ENCODE data around the gene RGR. TPM values are rescaled to one million over a fixed set of nuclear protein-coding genes. Genes with fewer than 3 reads are reported as not detected.

RGR gene, protein sequence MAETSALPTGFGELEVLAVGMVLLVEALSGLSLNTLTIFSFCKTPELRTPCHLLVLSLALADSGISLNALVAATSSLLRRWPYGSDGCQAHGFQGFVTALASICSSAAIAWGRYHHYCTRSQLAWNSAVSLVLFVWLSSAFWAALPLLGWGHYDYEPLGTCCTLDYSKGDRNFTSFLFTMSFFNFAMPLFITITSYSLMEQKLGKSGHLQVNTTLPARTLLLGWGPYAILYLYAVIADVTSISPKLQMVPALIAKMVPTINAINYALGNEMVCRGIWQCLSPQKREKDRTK
- not detected for polyA plus RNA-seq (2012; ENCODE audit: insufficient read depth, insufficient read length)

GRCh38 chr10:84244651-84245270 is at the start of gene RGR:
RGR (plus strand) TSS chr10:84245053; CDS start chr10:84245091, 38 bp downstream.
- DNase-seq (ENCODE audit: low read depth, low spot score): no peak
- no peak within 1 kb of the TSS for H3K4me3 ChIP-seq (ENCODE audit: low read length)

DNA sequence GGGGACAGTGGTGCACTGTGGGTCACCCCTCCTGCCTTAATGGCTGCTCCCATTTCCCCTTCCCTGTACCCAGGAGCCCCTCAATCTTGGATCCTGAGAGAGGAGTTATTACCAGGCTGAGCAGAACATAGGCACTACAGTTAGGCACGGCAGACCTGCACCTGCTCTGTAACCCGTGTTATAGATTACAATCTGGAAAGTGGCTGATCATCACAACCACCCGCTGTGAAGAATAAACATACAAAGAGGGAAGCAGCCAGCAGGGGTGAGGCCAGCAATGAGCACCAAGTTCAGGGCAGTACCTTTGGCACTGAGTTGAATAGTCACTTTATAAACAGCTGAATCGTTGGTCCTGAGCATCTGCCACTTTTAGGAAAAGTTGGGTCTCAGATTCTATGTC is 48.8 kb upstream of the RGR start:
- peak; percentile 83 for DNase-seq (ENCODE audit: low read depth, low spot score)
- no peak overlapping the region for H3K4me3 ChIP-seq (ENCODE audit: low read length)

GRCh38 chr10:84196941-84197340 is 47.9 kb upstream of the RGR start:
- no peak overlapping the region for H3K4me3 ChIP-seq (ENCODE audit: low read length)
- no peak for DNase-seq (ENCODE audit: low read depth, low spot score)

DNA sequence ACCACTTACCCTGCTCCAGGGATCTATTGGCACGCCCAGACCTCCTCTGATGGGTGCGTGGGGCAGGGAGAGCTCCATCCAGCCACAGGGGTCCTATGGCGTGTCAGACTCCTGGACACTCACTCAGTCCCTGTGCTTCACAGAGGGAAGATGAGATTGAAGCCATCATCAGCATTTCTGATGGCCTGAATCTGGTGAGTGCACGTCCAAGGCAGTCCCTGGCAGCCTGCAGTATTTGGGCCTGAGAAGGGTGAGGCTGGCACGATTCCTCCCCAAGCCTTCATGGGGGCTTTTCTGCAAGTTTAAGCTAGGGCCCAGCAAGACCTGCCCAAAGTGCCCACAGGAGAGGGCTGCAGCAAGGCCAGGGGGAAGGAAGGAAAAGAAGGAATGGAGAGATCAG is 47.2 kb upstream of the RGR start:
- no peak overlapping the region for H3K4me3 ChIP-seq (ENCODE audit: low read length)

DNA sequence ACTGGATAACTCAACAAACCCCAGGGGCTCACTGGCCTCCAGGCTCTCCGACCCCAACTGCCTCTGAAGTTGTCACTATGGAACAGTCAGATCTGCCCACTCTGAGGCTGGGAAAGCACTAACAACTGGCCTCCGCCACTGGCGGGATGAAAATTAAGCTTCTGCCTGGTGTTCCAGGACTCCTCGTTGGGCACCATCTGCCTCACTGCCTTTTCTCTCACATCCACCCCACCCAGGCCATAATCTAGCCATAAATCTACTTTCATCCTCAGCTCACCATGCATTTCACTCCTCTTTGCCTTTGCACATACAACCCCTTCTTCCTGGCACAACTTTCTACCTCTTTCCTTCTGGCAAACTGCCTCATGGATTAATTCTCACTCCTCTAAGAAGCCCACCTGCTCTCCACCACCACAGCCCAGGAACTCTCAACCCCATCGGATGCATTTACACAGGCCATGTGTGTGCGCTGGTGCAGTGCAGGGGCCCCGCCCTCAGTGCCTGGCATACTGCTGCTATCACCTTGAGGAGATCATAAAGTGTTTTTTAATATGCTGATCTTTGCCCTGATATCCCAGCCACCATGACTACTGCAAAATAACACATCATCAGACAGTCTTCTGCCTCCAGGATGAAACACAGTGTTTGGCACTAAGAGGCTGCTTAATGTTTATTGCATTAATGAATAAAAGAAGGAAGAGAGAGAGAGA is 46.5 kb upstream of the RGR start:
- DNase-seq (ENCODE audit: low read depth, low spot score): no peak
- H3K4me3 ChIP-seq (ENCODE audit: low read length): no peak overlapping the region

More for the DNA sequence above, 47.2 kb upstream of the RGR start:
- DNase-seq (ENCODE audit: low read depth, low spot score): no peak

DNA sequence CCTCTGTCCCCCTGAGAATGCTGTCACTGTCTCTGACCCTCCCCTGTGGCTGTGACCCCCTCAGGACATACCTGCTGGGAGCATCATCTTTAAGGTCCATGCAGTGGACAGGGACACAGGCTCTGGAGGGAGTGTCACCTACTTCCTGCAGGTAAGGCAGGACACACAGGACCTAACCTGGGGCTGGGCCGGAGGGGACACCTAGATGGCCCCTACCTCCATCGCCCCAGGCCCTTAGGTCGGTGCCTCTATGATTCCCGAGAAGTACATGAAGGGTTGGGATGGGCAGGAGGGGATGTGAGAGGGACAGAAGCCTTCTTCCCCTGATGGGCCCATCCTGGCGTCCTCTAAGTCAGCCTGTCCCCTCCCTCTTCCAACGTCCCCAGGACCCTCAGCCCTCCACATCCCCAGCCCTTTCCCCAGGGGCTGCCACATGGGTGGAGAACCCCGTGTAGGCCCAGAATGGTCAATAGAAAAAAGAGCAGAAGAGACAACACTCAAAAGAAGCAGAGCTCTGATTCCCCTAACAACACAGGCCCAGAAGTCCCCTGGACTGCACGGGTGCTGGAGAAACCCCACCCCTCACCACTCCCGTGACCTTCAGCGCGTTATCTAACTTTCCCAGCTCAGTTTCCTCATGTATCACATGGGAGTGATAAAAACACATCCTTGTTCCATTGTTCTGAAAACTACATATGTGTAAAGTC is 44.2 kb upstream of the RGR start:
- H3K4me3 ChIP-seq (ENCODE audit: low read length): no peak overlapping the region
- no peak for DNase-seq (ENCODE audit: low read depth, low spot score)

DNA sequence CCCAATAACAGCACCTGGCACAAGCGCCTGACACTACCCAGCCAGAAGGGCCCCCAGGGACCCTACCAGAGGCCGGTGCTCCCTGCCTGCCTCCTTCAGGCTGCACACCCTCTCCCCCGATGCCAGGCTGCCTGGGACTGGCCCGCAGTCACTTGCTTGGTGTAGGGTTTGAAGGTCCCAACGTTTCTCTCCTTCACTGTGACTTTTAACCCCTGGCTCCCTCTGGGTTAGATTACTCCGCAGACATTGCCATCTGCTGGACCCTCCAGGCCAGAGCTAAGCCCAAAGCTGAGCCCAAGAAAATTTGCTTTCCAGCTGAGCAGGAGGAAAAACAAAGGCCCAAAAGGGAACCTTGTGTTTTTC is 43.6 kb upstream of the RGR start:
- no peak overlapping the region for H3K4me3 ChIP-seq (ENCODE audit: low read length)
- no peak for DNase-seq (ENCODE audit: low read depth, low spot score)

GRCh38 chr10:84201682-84202081 is 43.2 kb upstream of the RGR start:
- H3K4me3 ChIP-seq (ENCODE audit: low read length): no peak overlapping the region
- DNase-seq (ENCODE audit: low read depth, low spot score): no peak

- DNase-seq (ENCODE audit: low read depth, low spot score): no peak
- H3K4me3 ChIP-seq (ENCODE audit: low read length): no peak overlapping the region
Observed at GRCh38 chr10:84202349-84202748, 42.5 kb upstream of the RGR start.

- no peak overlapping the region for H3K4me3 ChIP-seq (ENCODE audit: low read length)
- DNase-seq (ENCODE audit: low read depth, low spot score): no peak
Observed at GRCh38 chr10:84204122-84204521, 40.7 kb upstream of the RGR start.

- no peak for DNase-seq (ENCODE audit: low read depth, low spot score)
- H3K4me3 ChIP-seq (ENCODE audit: low read length): no peak overlapping the region
Observed at GRCh38 chr10:84204610-84205009, 40.2 kb upstream of the RGR start.

DNA sequence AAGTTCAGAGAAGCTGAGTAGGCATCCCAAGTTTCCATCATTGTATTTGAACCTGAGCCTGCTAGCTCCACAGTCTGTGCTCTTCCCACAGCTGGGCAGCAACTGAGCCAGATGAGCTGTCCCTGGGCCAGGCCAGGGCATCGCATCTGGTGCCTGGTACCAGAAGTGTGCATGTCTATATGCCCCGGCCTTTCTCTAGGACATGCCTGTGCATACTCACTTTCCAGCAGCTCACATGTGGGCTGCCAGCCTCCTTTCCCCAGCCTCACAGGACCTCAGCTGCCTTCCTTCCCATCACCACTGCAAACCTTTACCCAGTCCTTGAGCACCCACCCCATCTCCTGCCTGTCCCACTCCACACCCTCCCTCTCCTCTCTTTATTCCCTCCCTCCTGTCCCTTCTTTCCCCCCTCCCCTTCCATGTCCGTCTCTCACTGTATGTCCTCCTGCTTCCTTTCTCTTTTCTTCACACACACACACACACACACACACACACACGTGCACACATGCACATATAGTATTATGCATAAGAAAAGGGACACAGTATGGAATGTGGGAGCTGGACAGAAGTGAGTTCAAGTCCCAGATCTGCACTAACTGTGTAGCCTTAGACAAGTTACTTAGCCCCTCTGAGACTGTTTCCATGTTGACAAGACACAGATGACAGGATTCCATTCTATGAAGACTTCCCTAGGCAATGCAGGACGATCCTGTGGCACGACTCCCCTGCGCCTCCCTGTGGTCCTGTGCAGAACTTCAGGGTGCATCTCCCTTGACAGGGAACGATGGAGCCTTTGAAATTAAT is 39.6 kb upstream of the RGR start:
- peak; percentile 44 for DNase-seq (ENCODE audit: low read depth, low spot score)

DNA sequence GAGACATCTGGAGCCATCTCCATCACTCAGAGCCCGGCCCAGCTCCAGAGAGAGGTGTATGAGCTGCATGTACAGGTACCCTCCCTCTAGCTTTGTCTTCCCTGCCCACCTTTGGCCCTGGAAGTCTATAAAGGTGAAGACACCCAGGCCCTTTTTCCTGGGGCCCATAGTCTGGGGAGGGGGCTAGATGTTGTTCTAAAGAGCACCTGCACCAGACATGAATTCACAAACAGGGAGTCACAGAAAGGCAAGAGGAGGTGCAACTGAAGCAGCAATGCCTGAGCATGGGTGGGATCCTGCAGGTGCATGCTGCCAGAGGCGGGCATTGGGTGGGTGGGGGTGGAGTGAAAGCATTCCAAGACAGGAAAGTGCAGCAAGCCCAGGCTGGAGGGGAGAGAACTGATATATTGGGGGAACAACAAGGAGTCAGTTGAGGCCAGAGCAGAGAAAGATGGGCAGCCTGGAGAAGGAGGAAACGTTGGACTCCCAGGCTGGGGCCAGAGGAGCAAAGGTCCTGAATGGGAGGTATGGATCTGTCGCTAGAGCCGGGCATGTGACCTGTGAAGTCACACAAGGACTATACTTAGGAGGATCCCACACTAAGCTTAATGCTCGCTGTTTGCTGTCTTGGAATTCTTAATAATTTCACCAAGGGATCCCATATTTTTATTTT is 38.9 kb upstream of the RGR start:
- DNase-seq (ENCODE audit: low read depth, low spot score): no peak
- H3K4me3 ChIP-seq (ENCODE audit: low read length): no peak overlapping the region

More for the DNA sequence above, 39.6 kb upstream of the RGR start:
- H3K4me3 ChIP-seq (ENCODE audit: low read length): no peak overlapping the region

GRCh38 chr10:84208023-84208422 is 36.8 kb upstream of the RGR start:
- H3K4me3 ChIP-seq (ENCODE audit: low read length): no peak overlapping the region
- DNase-seq (ENCODE audit: low read depth, low spot score): no peak

DNA sequence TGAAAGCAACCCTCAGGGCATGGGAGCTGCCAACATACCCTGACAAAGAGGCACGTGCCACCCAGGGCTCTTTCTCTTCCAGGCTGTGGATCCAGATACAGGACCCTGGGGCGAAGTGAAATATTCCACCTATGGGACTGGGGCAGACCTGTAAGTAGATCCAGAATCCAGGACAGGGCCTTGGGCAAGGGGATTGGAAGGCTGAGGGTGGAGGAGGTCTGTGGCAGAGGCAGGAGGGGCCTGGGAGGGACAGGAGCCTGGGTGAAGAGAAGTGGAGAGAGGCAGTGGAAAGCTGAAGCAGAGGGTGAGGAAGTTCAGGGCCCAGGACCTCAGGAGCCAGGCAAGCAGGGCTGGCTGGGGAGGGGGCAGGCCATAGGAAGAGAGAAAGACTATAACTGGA is 33.3 kb upstream of the RGR start:
- DNase-seq (ENCODE audit: low read depth, low spot score): no peak
- H3K4me3 ChIP-seq (ENCODE audit: low read length): no peak overlapping the region

DNA sequence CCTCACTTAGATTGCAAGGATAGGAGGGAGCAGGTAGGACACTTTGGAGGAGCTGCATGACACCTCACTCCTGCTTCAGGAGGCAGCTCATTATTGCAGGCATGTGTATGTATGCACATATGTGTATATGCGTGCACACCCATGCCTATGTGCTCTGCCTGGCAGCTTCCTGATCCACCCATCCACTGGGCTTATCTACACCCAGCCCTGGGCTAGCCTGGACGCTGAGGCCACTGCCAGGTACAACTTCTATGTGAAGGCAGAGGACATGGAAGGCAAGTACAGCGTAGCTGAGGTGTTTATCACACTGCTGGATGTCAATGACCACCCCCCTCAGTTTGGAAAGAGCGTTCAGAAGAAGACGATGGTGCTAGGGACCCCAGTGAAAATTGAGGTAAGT is 32.8 kb upstream of the RGR start:
- DNase-seq (ENCODE audit: low read depth, low spot score): no peak
- no peak overlapping the region for H3K4me3 ChIP-seq (ENCODE audit: low read length)

DNA sequence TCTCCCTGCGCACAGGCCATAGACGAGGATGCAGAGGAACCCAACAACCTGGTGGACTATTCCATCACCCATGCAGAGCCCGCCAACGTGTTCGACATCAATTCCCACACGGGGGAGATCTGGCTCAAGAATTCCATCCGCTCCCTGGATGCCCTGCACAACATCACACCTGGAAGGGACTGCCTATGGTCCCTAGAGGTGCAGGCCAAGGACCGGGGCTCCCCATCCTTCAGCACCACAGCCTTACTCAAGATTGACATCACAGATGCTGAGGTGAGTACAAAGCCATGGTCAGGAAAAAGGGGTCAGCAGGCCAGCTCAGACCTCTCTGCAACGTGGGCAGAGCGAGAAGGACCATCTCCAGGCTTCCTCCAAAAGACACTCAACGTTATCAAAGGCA is 31.8 kb upstream of the RGR start:
- no peak overlapping the region for H3K4me3 ChIP-seq (ENCODE audit: low read length)
- DNase-seq (ENCODE audit: low read depth, low spot score): no peak

DNA sequence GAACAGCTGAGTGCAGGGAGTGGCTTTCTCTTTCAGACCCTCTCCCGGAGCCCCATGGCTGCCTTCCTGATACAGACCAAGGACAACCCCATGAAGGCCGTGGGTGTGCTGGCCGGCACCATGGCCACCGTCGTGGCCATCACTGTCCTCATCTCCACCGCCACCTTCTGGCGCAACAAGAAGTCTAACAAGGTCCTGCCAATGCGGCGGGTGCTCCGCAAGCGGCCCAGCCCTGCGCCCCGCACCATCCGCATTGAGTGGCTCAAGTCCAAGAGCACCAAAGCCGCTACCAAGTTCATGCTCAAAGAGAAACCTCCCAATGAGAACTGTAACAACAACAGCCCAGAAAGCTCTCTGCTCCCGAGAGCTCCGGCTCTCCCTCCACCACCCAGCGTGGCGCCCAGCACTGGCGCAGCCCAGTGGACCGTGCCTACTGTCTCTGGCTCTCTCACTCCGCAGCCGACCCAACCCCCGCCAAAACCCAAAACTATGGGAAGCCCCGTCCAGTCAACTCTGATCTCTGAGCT is 30.7 kb upstream of the RGR start:
- H3K4me3 ChIP-seq (ENCODE audit: low read length): no peak overlapping the region
- no peak for DNase-seq (ENCODE audit: low read depth, low spot score)

Measured in Jurkat, Clone E6-1 (cell line).